ENCODE results near the gene NOMO2.
"Not testable (repeated sequence)": the region's sequence is repeated elsewhere in the genome, so short reads cannot be mapped to it uniquely, and the experiment has no call there.

The NOMO2 gene

GRCh38 chr16:18570529-18571306 lies 8.8 kb upstream of the NOMO2 start:
- H3K4me1 ChIP-seq (ENCODE audit: insufficient read depth, low read length); H3K27me3 ChIP-seq (ENCODE audit: insufficient read depth, low read length); H3K9me3 ChIP-seq (ENCODE audit: low read length); H3K4me3 ChIP-seq (ENCODE audit: low read length); H3K36me3 ChIP-seq (ENCODE audit: insufficient read depth, low read length); H2AFZ ChIP-seq (ENCODE audit: low read depth, low read length): not testable (repeated sequence)

DNA sequence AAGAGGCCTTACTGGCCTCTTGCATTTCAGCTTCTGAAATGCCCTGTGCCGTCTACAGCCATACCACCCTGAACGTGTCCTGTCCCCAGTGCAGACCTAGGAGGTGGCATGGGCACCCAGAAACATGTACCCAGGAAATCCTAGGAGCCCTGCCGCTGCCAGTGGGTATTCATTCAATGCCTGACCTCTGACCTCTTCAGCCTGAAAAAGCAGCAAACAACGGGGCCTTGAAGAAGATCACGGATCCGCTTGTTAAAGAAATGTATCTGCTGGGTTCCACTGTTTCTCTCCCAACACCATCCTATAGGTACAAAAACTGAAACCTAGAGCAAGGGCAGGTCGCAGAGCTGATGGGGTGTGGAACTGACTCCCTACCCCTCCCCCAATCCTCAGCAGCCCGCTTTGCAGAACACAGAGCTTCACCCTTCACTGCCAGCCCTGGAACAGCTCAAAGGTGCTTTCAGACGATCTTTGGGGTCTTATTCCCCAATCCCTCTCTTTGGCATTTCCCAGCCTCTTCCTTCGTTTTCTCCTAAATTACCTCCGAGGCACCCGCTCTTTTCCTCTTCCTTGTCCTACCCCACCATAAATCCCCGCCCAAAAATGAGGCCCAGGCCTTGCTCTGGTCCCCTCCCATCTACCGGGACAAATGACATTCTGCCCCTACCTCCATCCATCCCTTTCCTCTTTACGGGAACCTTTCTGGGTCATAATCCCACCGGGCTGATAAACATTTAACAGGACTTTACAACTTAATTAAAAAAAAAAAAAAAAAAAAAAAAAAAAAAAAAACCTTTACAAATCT lies 1.3 kb downstream of the NOMO2 start:
- H3K36me3 ChIP-seq (ENCODE audit: insufficient read depth, low read length); H3K9me3 ChIP-seq (ENCODE audit: low read length); H2AFZ ChIP-seq (ENCODE audit: low read depth, low read length); H3K27me3 ChIP-seq (ENCODE audit: insufficient read depth, low read length); H3K4me1 ChIP-seq (ENCODE audit: insufficient read depth, low read length): not testable (repeated sequence)
- peak overlapping the region; percentile 53 for H3K4me3 ChIP-seq (ENCODE audit: low read length)

DNA sequence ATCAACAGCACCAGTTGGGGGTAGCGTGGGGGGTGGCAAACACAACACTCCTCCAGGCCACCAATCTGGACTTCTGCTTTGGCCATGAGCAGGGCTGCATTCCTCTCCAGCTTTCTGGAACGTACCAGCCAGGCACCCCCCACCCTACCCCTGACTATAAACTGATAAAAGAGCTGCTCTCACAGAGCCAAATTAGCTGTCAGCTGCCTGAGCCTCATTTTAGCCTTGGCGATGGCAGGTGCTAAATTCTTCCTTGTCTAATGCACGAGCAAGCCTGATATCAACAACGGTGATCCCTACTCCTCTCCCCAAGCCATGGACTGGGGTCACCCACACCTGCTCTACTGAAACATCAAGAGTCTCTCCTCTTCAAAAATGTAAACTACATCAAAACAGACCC lies 8.2 kb downstream of the NOMO2 start:
- not testable (repeated sequence) for H3K4me3 ChIP-seq (ENCODE audit: low read length); H3K27me3 ChIP-seq (ENCODE audit: insufficient read depth, low read length); H3K4me1 ChIP-seq (ENCODE audit: insufficient read depth, low read length); H2AFZ ChIP-seq (ENCODE audit: low read depth, low read length); H3K9me3 ChIP-seq (ENCODE audit: low read length); H3K36me3 ChIP-seq (ENCODE audit: insufficient read depth, low read length)

- not testable (repeated sequence) for H3K9me3 ChIP-seq (ENCODE audit: low read length); H3K27me3 ChIP-seq (ENCODE audit: insufficient read depth, low read length); H3K4me3 ChIP-seq (ENCODE audit: low read length); H3K36me3 ChIP-seq (ENCODE audit: insufficient read depth, low read length); H2AFZ ChIP-seq (ENCODE audit: low read depth, low read length); H3K4me1 ChIP-seq (ENCODE audit: insufficient read depth, low read length)
Observed at GRCh38 chr16:18547382-18547781, 14.5 kb downstream of the NOMO2 start.

DNA sequence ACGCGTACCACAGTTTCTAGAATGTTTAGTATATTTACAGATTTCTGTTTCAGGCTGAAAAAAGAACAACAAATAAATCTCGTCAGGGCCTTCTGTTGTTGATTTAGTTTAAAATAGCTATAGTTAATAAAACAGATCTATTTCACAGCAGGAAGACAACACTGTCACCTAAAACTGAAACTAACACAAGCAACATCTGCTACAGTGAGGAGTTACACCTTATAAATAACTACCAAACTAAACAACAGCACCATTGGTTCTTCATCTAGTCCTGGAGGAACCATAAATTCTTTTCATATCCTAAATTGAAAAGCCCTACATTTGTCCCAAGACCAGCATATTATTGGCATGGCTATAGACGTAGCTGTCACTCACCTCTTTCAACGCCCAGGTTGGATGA lies 15.0 kb downstream of the NOMO2 start:
- not testable (repeated sequence) for H3K9me3 ChIP-seq (ENCODE audit: low read length); H3K4me1 ChIP-seq (ENCODE audit: insufficient read depth, low read length); H3K4me3 ChIP-seq (ENCODE audit: low read length)

GRCh38 chr16:18544232-18545081 lies 17.4 kb downstream of the NOMO2 start:
- H3K36me3 ChIP-seq (ENCODE audit: insufficient read depth, low read length); H3K27me3 ChIP-seq (ENCODE audit: insufficient read depth, low read length); H2AFZ ChIP-seq (ENCODE audit: low read depth, low read length); H3K4me3 ChIP-seq (ENCODE audit: low read length); H3K9me3 ChIP-seq (ENCODE audit: low read length); H3K4me1 ChIP-seq (ENCODE audit: insufficient read depth, low read length): not testable (repeated sequence)

More for the DNA sequence above, 15.0 kb downstream of the NOMO2 start:
- H2AFZ ChIP-seq (ENCODE audit: low read depth, low read length); H3K36me3 ChIP-seq (ENCODE audit: insufficient read depth, low read length); H3K27me3 ChIP-seq (ENCODE audit: insufficient read depth, low read length): not testable (repeated sequence)

GRCh38 chr16:18541912-18542311 lies 20.0 kb downstream of the NOMO2 start:
- H3K27me3 ChIP-seq (ENCODE audit: insufficient read depth, low read length): not testable (repeated sequence)

GRCh38 chr16:18537004-18537403 lies 24.9 kb downstream of the NOMO2 start:
- H3K4me1 ChIP-seq (ENCODE audit: insufficient read depth, low read length); H2AFZ ChIP-seq (ENCODE audit: low read depth, low read length); H3K9me3 ChIP-seq (ENCODE audit: low read length); H3K36me3 ChIP-seq (ENCODE audit: insufficient read depth, low read length); H3K4me3 ChIP-seq (ENCODE audit: low read length); H3K27me3 ChIP-seq (ENCODE audit: insufficient read depth, low read length): not testable (repeated sequence)

More at GRCh38 chr16:18541912-18542311, 20.0 kb downstream of the NOMO2 start:
- not testable (repeated sequence) for H2AFZ ChIP-seq (ENCODE audit: low read depth, low read length); H3K36me3 ChIP-seq (ENCODE audit: insufficient read depth, low read length); H3K4me1 ChIP-seq (ENCODE audit: insufficient read depth, low read length); H3K9me3 ChIP-seq (ENCODE audit: low read length); H3K4me3 ChIP-seq (ENCODE audit: low read length)

GRCh38 chr16:18535519-18536168 lies 26.3 kb downstream of the NOMO2 start:
- not testable (repeated sequence) for H3K27me3 ChIP-seq (ENCODE audit: insufficient read depth, low read length); H3K36me3 ChIP-seq (ENCODE audit: insufficient read depth, low read length); H3K4me1 ChIP-seq (ENCODE audit: insufficient read depth, low read length); H3K4me3 ChIP-seq (ENCODE audit: low read length); H3K9me3 ChIP-seq (ENCODE audit: low read length); H2AFZ ChIP-seq (ENCODE audit: low read depth, low read length)

- not testable (repeated sequence) for H3K4me3 ChIP-seq (ENCODE audit: low read length); H3K9me3 ChIP-seq (ENCODE audit: low read length); H3K36me3 ChIP-seq (ENCODE audit: insufficient read depth, low read length); H3K4me1 ChIP-seq (ENCODE audit: insufficient read depth, low read length); H3K27me3 ChIP-seq (ENCODE audit: insufficient read depth, low read length); H2AFZ ChIP-seq (ENCODE audit: low read depth, low read length)
Observed at GRCh38 chr16:18534308-18534707, 27.6 kb downstream of the NOMO2 start.

GRCh38 chr16:18531323-18531722 lies 30.6 kb downstream of the NOMO2 start:
- not testable (repeated sequence) for H3K4me1 ChIP-seq (ENCODE audit: insufficient read depth, low read length); H3K9me3 ChIP-seq (ENCODE audit: low read length); H3K27me3 ChIP-seq (ENCODE audit: insufficient read depth, low read length); H2AFZ ChIP-seq (ENCODE audit: low read depth, low read length); H3K36me3 ChIP-seq (ENCODE audit: insufficient read depth, low read length); H3K4me3 ChIP-seq (ENCODE audit: low read length)

GRCh38 chr16:18530329-18530728 lies 31.6 kb downstream of the NOMO2 start:
- not testable (repeated sequence) for H3K4me1 ChIP-seq (ENCODE audit: insufficient read depth, low read length); H3K36me3 ChIP-seq (ENCODE audit: insufficient read depth, low read length); H3K9me3 ChIP-seq (ENCODE audit: low read length); H2AFZ ChIP-seq (ENCODE audit: low read depth, low read length); H3K4me3 ChIP-seq (ENCODE audit: low read length); H3K27me3 ChIP-seq (ENCODE audit: insufficient read depth, low read length)

- H3K36me3 ChIP-seq (ENCODE audit: insufficient read depth, low read length); H2AFZ ChIP-seq (ENCODE audit: low read depth, low read length); H3K4me3 ChIP-seq (ENCODE audit: low read length); H3K27me3 ChIP-seq (ENCODE audit: insufficient read depth, low read length); H3K9me3 ChIP-seq (ENCODE audit: low read length); H3K4me1 ChIP-seq (ENCODE audit: insufficient read depth, low read length): not testable (repeated sequence)
Observed at GRCh38 chr16:18526547-18526946, 35.4 kb downstream of the NOMO2 start.
